ES-I3 (cell line): ENCODE measurements around the gene PLEKHG1.

Experiments
- H3K36me3 ChIP-seq: 2 replicates; pipeline ENCODE4 v1.6.1; 2013; ENCODE audit warnings: mild to moderate bottlenecking, low read length, control low read depth, moderate library complexity; ENCODE audit not compliant: insufficient read depth
- H3K4me1 ChIP-seq: 2 replicates; pipeline ENCODE4 v1.6.1; 2013; ENCODE audit warnings: mild to moderate bottlenecking, control low read depth, low read length; ENCODE audit not compliant: insufficient read depth
- H3K9ac ChIP-seq: 2 replicates; pipeline ENCODE4 v1.6.1; 2013; ENCODE audit warnings: low read depth, mild to moderate bottlenecking, low read length, moderate library complexity
- H3K9me3 ChIP-seq: 2 replicates; pipeline ENCODE4 v1.6.1; 2013; ENCODE audit warnings: mild to moderate bottlenecking, low read length, moderate library complexity; ENCODE audit not compliant: control insufficient read depth, insufficient read depth

PLEKHG1 gene

DNA sequence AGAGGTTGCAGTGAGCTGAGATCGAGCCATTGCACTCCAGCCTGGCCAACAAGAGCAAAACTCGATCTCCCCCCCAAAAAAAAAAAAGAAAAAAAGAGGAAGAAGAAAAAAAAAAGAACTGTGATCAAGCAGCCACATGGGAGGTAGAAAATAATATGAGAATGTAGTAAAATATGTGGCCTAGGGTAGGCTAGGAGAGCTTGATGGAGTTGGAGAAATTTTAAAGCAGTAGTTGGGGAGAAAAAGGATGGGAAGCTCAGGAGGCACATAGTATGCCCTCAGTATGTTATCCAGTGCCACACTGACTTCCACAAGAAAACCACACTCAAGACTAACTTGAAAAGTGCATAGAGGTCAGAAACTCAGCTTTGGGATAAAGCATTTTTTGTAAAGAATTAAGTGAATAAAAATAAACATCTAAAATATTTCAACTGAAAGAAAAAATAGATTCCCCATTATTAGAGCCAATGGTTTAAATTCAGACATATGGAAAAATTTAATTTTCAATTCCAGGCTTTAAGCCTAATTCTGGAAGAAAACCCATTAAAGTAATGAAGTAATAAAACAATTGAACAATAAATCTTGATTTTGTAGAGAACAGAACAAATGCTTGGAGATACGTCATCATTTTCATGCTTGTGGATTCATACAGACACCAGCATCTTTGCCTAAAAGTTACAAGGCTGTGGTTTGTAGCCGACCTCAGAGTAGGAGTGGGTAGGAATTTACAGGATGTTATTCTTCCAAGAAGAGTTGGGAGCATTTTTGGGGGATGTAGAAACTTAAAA is 34.7 kb downstream of the PLEKHG1 start:
- Histone ChIP-seq H3K9me3 (no peaks in the 10 kb centered on the region), H3K9ac (no peak overlapping the region), H3K36me3 (no peaks in the 10 kb centered on the region), H3K4me1 (no peaks in the 10 kb centered on the region)

DNA sequence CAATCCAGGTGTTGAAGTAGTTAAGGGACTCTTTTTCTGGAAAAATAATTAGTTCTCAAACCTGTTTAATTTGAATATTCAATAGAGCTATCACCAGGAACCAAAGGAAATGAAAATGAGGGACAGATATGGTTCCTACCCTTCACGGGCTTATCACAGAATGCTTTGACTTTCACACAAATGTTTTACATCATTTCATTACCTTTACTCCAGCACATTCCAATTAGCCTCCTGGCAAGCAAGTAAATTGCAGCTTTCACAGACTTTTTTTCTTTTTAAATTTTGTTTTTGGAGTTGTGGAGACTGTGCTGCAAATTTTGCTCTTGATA is 35.2 kb downstream of the PLEKHG1 start:
- Histone ChIP-seq H3K36me3 (no peaks in the 10 kb centered on the region), H3K9me3 (no peaks in the 10 kb centered on the region), H3K9ac (no peak overlapping the region), H3K4me1 (no peaks in the 10 kb centered on the region)

DNA sequence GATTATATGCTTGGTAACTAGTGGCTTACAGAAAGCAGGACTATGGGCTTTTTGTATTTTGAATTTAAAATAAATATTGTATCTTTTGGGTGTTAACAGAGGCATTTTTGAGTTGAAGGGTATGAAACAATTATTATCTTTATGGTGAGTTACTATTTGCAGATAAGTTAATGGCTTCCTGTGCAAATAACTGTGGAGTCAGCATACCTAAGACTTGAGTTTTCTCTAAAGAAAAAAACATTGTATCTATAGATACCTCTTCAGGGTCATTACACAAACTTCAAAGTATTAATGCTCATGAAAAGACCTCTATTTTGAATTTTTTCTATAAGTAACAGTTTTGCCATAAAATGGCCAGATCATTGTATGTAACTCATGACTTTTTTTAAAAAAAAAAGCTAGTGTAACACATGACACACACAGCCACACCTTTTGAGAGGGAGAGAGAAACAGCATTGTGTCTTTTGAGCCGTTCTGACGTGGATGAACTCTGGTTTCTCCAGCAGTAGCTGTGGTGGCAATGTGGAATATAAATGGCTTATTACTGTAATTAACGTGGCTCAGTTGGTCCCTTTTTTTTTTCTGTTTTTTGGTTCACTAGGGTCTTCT is 36.3 kb downstream of the PLEKHG1 start:
- no peaks in the 10 kb centered on the region for H3K9me3 ChIP-seq
- H3K9ac ChIP-seq, result no peak overlapping the region
- no peaks in the 10 kb centered on the region for H3K36me3 ChIP-seq
- H3K4me1 ChIP-seq, result no peaks in the 10 kb centered on the region

DNA sequence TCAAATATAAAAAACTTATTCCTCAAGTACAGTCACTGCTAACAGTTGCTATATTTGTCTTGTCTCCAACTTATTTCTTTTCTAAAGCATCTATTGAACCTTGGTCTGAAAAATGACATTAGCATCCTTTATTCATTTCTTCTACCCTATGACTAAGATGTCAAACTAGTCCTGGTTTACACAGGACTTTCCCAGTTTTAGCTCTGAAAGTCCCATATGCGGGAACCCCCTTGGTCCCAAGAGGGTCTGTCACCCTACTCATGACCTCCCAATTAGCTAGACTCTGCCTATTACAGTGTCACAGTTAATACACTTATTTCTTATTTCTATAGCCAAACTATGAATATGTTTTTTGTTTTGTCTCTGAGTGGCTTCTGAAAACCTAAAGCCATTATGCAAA is 37.1 kb downstream of the PLEKHG1 start:
- Histone ChIP-seq H3K4me1 (no peaks in the 10 kb centered on the region), H3K9ac (no peak overlapping the region), H3K9me3 (no peaks in the 10 kb centered on the region), H3K36me3 (no peaks in the 10 kb centered on the region)

DNA sequence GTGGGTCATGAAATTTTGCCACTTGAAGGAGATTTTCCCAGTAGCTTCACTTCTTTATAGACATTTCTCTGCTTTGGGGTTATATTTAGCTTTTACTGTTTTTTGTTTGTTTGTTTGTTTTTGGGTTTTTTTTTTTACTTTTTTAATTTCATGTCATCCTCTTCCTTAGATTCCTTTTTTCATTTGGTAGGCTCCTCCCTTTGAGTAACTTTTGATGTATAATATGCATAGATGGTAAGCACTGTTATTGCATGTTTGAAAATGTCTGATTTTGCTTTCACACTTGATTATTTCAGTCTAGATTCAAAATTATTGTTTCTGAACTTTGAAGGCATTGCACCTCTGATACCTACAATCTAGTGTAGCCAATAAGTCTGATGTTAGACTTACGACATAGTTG is 37.6 kb downstream of the PLEKHG1 start:
- Histone ChIP-seq H3K36me3 (no peaks in the 10 kb centered on the region), H3K4me1 (no peaks in the 10 kb centered on the region), H3K9me3 (no peaks in the 10 kb centered on the region), H3K9ac (no peak overlapping the region)

DNA sequence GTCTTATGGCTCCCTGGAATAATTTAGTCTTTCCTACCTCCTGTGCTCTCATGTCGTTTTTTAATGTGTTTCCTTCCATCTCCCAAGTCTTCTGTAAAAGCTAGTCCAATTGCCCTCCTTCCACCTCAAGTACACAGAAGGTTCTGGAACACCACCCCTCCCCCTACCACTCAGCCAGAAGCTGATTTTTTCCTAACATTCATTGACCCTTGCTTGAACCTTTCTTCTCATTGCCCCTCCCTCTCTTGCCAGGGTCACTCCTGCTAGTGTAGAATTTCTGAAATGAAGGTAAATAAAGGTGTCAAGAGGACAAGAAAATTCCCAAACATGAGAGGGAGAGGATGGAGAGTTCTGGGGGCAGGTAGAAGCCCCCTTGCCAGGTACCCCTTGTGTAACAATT is 38.6 kb downstream of the PLEKHG1 start:
- Histone ChIP-seq H3K4me1 (no peaks in the 10 kb centered on the region), H3K9me3 (no peaks in the 10 kb centered on the region), H3K9ac (no peak overlapping the region), H3K36me3 (no peaks in the 10 kb centered on the region)

DNA sequence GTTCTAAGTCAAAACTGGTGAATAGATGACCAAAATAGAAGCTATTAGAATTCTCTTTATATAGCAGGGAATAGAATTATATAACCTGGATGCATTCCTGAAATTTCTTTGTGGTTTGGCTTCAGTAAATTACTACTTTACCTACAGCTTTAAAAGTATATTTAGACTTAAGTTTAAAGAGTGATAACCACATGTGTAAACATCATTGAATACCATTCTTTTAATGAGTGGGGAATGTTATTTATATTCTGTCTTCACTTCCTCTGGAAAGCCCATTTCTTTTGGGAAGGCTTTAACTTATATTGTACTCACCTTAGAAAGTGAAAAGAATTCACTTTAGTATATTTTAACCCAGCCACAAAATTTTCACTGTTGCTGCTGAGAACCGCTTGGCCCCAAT is 39.1 kb downstream of the PLEKHG1 start:
- H3K9ac ChIP-seq, result no peak overlapping the region
- H3K36me3 ChIP-seq, result no peaks in the 10 kb centered on the region
- H3K4me1 ChIP-seq, result no peaks in the 10 kb centered on the region
- no peaks in the 10 kb centered on the region for H3K9me3 ChIP-seq

DNA sequence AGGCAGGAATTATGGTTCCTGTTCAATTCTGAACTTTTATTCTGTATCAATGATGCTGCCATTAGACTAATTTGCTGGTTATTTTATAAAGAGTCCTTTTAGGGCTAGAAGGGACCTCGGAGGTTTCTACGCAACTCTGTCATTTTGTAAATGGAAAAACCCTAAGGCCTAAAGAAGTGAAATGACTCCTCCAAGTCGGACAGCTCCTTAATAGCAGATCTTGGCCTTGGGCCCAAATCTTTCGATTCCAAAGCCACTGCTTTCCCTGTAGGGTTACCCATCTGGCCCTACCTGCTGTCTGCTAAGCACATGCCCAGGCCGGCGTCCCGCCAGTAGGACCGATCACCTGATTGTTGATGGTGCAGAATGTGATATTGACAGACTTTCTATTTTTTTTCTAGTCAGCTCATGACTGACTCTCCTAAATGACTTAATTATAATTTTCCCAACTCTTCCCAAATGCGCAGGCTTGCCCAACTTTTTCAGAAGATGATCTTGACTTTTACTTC is 40.2 kb downstream of the PLEKHG1 start:
- H3K4me1 ChIP-seq, result no peaks in the 10 kb centered on the region
- H3K9ac ChIP-seq, result no peak overlapping the region
- H3K9me3 ChIP-seq, result no peaks in the 10 kb centered on the region
- H3K36me3 ChIP-seq, result no peaks in the 10 kb centered on the region

DNA sequence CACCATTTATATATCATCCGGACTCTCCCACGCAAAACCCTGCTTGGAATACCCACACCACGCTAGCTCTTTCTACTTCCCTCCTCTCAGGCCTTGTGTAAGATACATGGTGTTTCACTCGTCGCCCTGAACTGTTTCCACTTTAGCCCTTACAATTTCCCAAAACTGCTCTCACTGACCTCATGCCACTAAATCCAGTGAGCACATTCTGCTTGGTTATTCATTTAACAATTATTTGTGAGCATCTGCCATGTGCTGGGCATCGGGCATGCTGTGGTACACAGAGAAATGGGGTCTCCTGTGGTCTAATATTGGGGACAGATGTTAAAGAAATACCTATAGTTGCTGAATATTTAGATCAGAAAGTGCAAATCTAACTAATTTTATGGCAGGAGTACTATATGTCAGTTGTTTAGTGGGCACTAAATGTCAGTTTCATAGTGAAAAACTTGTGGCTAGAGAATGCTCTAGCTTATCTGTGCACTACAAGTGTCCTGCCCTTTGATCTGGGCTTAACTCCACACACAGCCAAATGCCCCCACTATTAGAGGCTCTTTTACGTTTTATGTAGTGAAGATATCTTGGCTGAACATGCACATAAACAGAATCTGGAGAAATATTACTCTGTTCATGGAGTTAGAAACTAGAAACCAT is 41.0 kb downstream of the PLEKHG1 start:
- no peaks in the 10 kb centered on the region for H3K9me3 ChIP-seq
- H3K4me1 ChIP-seq, result no peaks in the 10 kb centered on the region
- H3K9ac ChIP-seq, result no peak overlapping the region
- no peaks in the 10 kb centered on the region for H3K36me3 ChIP-seq

DNA sequence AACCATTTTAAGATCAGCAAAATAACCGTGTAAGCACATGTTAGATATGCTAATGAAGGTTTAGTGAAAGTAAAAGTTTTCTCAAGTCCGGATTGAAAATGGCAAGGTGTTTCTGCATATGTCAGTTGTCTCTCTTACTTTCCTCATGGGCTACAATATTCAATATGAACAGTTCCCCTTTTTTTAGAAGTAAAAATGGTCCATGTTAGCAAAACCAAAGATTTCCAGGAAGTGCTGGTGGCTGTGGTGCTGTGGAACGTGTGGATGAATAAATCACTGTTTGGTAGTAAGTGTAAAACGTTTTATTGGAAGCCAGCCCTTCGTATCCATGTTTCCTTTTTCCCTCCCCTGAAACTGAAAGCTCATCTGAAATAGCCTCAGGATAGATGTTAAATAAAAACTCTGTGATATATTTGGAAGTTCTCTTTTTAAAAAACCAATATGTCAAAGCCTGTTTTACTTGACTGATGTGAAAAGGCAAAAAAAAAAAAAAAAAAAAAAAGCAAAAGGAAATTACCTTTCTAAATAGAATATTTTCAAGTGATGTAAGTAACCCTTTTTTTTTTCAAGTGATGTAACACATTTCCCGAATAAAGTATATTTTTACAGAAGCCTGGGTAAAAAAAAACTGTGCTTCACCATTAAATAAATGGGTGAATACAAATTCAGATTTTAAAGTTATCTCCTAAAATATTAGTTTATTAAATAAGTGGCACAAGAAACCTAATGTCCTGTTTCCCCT is 41.9 kb downstream of the PLEKHG1 start:
- Histone ChIP-seq H3K4me1 (no peaks in the 10 kb centered on the region), H3K9me3 (no peaks in the 10 kb centered on the region), H3K9ac (no peak overlapping the region), H3K36me3 (no peaks in the 10 kb centered on the region)

DNA sequence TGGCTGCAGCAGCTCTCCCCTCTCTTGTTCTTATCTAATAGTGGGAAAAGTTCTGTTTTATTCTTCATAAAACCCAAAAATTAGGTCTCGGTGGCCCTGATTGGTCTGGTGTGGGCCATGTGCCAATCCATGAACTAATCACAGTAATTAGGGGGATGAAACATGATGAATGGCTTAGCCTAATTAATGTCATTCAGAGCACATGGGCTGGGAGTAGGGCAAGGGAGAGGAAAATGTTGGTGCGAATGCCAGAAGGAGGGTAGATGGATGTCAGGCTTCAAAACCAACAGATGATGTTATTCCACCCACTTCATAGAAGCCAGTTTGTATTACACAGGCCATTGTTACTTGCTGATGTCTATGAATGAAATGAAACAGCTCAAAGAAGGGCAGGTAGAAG is 46.5 kb downstream of the PLEKHG1 start:
- Histone ChIP-seq H3K9ac (no peak overlapping the region), H3K9me3 (no peaks in the 10 kb centered on the region), H3K4me1 (no peaks in the 10 kb centered on the region; the same call in 1 of the 2 replicates), H3K36me3 (no peaks in the 10 kb centered on the region)

DNA sequence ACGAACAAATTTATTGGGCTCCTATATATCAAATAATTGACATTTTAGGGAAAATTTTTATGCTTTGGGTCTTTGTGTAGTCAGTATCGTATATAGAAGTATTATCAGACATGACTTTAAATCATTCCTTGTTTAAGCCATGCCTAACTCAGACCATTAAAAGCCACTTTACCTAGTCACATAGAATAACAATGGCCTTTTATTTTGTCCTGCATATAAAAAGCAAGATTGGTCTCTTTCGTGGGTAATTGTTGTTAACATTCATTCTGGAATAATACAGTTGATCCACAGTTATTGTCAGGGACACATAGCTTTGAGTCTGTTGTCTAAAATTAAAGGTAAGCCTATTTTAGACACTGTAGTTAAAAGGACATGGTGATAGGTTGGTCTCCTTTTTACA is 47.4 kb downstream of the PLEKHG1 start:
- Histone ChIP-seq H3K9ac (no peak overlapping the region), H3K36me3 (no peaks in the 10 kb centered on the region), H3K4me1 (no peaks in the 10 kb centered on the region; the same call in 1 of the 2 replicates), H3K9me3 (no peaks in the 10 kb centered on the region)
